Effector CD8-positive, alpha-beta T cell (primary cell): Measurements from ENCODE around the gene ST3GAL3.
A peak's percentile ranks its signal among the peaks of the same experiment; 100 is the strongest.

Experiments
- DNase-seq: peaks from one replicate; lab custom pipeline; 2025; lab: John Stamatoyannopoulos, UW

ST3GAL3 gene

GRCh38 chr1:43913666-43914360 lies 206.5 kb downstream of the ST3GAL3 start:
- DNase-seq: no peak

- no peak for DNase-seq
Observed at GRCh38 chr1:43914576-43915525, 207.5 kb downstream of the ST3GAL3 start.

DNA sequence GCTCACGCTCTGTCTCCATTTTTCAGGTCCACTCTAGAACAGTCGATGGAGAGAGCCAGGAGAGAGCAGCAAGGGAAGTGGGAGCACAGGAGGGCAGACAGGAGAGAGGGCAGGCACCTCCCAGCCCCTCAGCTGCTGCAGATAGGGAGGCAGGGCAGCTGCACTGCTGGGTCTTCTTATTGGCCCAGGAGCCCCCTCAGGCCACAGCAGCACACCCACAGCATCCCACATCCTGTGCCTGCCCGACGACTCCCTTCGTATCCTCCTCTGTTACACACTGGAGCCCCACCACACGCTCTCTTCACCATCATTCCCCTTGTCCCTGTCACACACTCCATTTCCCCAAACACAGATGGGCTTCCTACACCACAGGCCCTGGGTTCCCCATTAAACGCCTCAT lies 212.6 kb downstream of the ST3GAL3 start:
- DNase-seq: no peak

- no peak for DNase-seq
Observed at GRCh38 chr1:43921022-43921421, 213.7 kb downstream of the ST3GAL3 start.

DNA sequence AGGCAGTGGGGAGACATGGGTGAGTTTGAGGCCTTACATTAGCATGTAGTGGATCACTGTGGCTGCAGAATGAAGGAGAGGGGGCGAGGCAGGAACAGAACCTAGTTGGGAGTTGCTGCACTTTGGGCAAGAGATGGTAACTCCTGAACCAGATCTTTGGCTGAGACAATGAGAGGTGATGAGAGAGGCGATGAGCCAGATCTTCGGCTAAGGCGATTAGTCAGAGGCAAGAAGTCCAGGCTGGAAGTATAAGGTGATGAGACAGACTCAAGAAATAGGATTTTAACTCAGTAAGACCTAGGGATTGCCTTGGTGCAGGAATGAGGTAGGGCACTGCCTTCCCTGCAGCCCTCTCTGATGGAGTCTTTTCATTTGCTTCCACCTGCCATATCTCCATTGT lies 217.2 kb downstream of the ST3GAL3 start:
- no peak for DNase-seq

DNA sequence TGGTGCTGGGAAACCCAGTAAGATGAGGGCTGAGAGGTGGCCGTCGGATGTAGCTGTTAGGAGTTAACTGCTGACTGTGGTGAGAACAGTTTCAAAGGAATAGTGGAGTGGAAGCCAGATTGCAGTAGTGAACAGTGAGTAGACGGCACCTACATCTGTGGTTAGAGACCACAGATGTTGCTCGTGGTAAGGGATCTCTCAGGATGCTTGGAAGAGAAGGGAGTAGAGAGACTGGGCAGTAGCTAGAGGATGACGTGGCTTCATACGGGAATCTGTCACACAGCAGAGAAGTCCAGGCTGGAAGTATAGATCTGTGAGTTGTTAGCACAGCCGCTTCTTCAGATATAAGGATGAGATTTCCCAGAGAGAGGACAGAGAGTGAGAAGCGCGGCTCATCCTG lies 218.5 kb downstream of the ST3GAL3 start:
- DNase-seq: no peak

DNA sequence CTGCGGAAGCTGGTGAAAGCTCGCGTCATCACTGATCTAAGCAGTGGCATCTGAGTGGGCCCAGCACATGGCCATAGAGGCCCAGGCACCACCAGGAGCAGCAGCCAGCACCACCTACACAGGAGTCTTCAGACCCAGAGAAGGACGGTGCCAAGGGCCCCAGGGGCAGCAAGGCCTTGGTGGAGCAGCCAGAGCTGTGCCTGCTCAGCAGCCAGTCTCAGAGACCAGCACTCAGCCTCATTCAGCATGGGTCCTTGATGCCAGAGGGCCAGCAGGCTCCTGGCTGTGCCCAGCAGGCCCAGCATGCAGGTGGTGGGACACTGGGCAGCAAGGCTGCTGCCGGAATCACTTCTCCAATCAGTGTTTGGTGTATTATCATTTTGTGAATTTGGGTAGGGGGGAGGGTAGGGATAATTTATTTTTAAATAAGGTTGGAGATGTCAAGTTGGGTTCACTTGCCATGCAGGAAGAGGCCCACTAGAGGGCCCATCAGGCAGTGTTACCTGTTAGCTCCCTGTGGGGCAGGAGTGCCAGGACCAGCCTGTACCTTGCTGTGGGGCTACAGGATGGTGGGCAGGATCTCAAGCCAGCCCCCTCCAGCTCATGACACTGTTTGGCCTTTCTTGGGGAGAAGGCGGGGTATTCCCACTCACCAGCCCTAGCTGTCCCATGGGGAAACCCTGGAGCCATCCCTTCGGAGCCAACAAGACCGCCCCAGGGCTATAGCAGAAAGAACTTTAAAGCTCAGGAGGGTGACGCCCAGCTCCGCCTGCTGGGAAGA lies 223.0 kb downstream of the ST3GAL3 start:
- DNase-seq: no peak

DNA sequence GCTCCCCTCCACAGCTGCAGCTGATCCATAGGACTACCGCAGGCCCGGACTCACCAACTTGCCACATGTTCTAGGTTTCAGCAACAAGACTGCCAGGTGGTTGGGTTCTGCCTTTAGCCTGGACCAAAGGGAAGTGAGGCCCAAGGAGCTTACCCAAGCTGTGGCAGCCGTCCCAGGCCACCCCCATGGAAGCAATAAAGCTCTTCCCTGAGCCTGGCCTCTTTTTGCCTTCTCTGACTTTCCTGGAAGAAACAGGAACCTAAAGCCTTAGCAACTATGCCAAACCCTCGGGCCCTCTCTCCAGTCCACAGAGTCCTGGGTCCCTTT lies 223.6 kb downstream of the ST3GAL3 start:
- DNase-seq: no peak

- no peak for DNase-seq
Observed at GRCh38 chr1:43931711-43932660, 224.7 kb downstream of the ST3GAL3 start.

DNA sequence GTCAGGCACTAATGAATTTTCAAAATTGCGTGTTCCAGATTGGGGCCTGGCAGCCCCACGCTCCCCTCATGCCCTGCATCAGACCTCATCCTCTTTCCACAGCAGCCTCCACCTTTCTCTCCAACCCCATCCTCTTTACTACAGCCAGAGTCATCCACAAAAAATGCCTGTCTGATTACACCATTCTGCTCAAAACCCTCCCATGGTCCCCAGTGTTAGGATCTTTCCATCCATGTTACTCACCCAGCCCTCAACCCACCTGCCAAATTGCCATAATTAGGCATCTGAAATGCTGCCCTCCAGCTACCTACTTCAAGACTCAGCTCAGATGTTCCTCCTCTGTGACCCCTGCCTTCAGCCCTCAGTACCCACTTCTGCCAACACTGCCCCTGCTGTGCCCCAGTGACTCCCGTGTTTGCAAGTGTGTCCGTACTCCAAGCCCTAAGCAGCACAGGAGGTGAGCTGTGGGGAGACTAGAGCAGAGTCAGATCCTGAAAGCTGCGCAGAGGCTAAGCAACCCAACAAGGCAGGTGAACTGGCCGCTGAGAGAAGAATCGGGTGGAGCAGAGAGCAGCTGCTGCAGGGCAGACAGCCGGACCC lies 225.6 kb downstream of the ST3GAL3 start:
- DNase-seq: no peak

DNA sequence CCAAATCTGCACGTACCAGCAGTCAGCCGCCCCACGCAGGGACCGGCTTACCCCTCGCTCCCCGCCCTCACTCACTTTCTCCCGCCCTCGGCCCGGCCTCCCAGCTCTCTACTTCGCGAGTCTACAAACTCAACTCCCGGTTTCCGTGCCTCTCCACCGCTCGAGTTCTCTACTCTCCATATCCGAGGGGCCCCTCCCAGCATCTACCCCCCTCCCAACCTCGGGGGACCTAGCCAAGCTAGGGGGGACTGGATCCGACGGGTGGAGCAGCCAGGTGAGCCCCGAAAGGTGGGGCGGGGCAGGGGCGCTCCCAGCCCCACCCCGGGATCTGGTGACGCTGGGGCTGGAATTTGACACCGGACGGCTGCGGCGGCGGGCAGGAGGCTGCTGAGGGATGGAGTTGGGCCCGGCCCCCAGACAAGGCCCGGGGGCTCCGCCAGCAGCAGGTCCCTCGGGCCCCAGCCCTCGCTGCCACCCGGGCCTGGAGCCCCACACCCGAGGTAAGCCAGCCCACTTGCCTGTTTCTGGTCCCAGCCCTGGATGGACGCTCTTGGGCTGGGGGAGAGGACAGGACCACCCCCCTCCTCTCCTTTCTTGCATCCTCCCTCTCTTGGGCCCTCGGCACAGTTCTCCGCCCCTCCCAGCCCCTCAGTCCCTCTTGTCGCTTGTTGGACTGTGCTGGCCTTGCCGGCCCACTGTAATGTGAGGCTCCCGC lies 226.2 kb downstream of the ST3GAL3 start, which contains the start of gene ARTN:
TSS of gene ARTN (plus strand) at position 416 of the 715 bp plus-strand sequence. CDS start 1,856 bp downstream, outside the sequence.
- DNase-seq: no peak

GRCh38 chr1:43934101-43934985 lies 227.0 kb downstream of the ST3GAL3 start:
- peak; percentile 30 for DNase-seq

GRCh38 chr1:43934986-43935324 lies 227.6 kb downstream of the ST3GAL3 start:
- DNase-seq: no peak

DNA sequence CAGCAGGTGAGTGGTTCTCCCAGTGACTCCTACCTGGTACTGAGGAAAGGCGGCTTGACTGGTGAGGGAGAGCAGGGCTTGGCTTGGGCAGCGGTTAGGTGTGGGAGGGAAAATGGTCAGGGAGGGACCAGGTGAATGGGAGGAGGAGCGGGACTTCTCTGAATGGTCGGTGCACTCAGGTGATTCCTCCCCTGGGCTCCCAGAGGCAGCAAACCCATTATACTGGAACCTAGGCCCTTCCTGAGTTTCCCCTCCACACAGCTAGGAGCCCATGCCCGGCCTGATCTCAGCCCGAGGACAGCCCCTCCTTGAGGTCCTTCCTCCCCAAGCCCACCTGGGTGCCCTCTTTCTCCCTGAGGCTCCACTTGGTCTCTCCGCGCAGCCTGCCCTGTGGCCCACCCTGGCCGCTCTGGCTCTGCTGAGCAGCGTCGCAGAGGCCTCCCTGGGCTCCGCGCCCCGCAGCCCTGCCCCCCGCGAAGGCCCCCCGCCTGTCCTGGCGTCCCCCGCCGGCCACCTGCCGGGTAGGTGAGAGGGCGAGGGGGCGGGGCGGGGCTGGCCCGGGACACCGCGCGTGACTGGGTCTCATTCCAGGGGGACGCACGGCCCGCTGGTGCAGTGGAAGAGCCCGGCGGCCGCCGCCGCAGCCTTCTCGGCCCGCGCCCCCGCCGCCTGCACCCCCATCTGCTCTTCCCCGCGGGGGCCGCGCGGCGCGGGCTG lies 228.5 kb downstream of the ST3GAL3 start:
- DNase-seq: no peak

- DNase-seq: no peak
Observed at GRCh38 chr1:43936431-43937151, 229.3 kb downstream of the ST3GAL3 start.

DNA sequence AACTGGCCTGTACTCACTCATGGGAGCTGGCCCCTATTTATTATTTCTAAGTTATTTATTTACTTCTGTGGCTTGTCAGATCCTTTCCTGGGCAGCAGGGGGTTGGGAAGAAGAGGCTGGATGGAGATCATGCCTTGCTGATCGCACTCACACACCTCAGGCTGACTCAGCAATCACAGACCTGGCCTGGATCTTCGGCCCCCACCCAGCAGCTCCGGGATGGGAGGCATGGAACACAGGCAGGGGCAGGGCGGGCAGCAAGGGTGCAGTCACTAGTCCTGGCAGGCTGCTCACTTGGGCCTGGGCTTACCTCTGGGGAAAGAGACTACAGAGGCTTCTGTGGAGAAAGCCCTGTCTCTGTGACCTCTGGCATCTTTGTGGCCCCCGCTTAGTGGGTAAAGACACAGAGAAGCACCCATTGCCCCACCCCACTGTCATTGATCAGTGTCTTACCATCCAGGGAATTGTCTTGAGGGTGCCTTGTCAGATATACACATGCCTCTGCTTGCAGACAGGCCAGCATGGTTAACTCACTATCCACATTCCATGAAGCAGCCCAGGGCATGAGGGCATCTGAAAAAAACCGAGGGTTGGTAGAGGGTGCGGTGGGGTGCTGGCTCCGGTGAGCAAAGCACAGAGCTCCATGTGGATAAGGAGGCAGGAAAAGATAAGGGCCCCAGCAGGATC lies 230.0 kb downstream of the ST3GAL3 start:
- no peak for DNase-seq

DNA sequence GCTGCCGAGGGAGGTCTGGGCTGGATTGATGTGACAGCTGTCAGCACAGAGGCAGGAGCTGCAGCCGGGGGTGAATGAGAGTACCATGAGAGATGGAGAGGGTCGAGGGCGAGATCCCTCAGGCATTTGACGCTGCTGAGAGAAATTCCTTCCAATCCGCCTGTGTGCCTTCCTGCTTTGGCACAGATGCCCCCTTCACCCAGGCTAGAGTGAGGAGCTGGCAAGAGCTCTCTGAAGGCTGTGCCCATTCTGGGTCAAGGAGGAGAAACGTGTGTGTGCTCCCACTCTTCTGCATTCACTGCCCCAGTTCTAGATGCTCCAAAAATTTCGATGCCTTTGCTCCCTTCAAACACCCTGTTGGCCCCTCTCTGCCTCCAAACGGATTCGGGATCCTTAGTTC lies 231.0 kb downstream of the ST3GAL3 start:
- no peak for DNase-seq
